SK-N-SH (cell line): Measurements from ENCODE around the gene VMA21.

Source experiments
- CHD2 ChIP-seq: fragments of 150-350 bp; IDR thresholded peaks from 2 replicates; pipeline ENCODE4 v1.6.1; 2018; ENCODE audit warnings: low read length; ENCODE audit not compliant: partially characterized antibody
- CTCF ChIP-seq: fragments of 200-600 bp; sonication (generic); IDR thresholded peaks from 2 replicates; pipeline ENCODE4 v1.6.1; 2017; ENCODE audit warnings: antibody characterized with exemption, mild to moderate bottlenecking, moderate library complexity
- EP300 ChIP-seq, 2 experiments: IDR thresholded peaks; 2 replicates each; pipeline versions ENCODE4 v1.4.0 to v1.6.1; 2012; ENCODE audit warnings: borderline replicate concordance in 1 of 2, low read depth in 1 of 2, low read length in 1 of 2
- GABPA ChIP-seq: IDR thresholded peaks from 2 replicates; pipeline ENCODE4 v1.4.0; 2012; ENCODE audit warnings: low read depth, mild to moderate bottlenecking
- MAX ChIP-seq: IDR thresholded peaks from 2 replicates; pipeline ENCODE4 v1.4.0; 2012; ENCODE audit warnings: low read depth
- PBX3 ChIP-seq: IDR thresholded peaks from 2 replicates; pipeline ENCODE4; 2012
- POLR2AphosphoS5 ChIP-seq: IDR thresholded peaks from 2 replicates; pipeline ENCODE4 v1.6.1; 2012; ENCODE audit warnings: low read depth, low read length
- RAD21 ChIP-seq: IDR thresholded peaks from 2 replicates; pipeline ENCODE4 v1.6.1; 2012; ENCODE audit warnings: mild to moderate bottlenecking, low read length
- REST ChIP-seq: IDR thresholded peaks from 2 replicates; pipeline ENCODE4 v1.6.1; 2012; ENCODE audit warnings: mild to moderate bottlenecking, low read depth, low read length, moderate library complexity
- SMC3 ChIP-seq: IDR thresholded peaks from 2 replicates; pipeline ENCODE4 v1.6.1; 2012; ENCODE audit warnings: low read depth, low read length, improper control_type of control experiment
- TAF1 ChIP-seq: IDR thresholded peaks from 2 replicates; pipeline ENCODE4 v1.6.1; 2012; ENCODE audit warnings: low read depth, mild to moderate bottlenecking, low read length, moderate library complexity, borderline replicate concordance
- TCF12 ChIP-seq: IDR thresholded peaks from 2 replicates; pipeline ENCODE4 v1.4.0; 2012
- TEAD4 ChIP-seq: IDR thresholded peaks from 2 replicates; pipeline ENCODE4 v1.4.0; 2012; ENCODE audit warnings: mild to moderate bottlenecking, borderline replicate concordance; ENCODE audit not compliant: insufficient read depth
- USF2 ChIP-seq: fragments of 150-350 bp; IDR thresholded peaks from 2 replicates; pipeline ENCODE4 v1.6.1; 2017; ENCODE audit warnings: antibody characterized with exemption, low read length, low read depth, borderline replicate concordance

GRCh38 chrX:151363316-151363715 is 33.7 kb upstream of the VMA21 start:
- TF ChIP-seq USF2 (no peak), GABPA (no peak), TEAD4 (no peak), CHD2 (no peak), CTCF (no peak), EP300 (IDR thresholded peaks at IDR 0.05; ENCODE audit: borderline replicate concordance in 1 of 2, low read depth in 1 of 2, low read length in 1 of 2) (no peak), MAX (no peak), PBX3 (no peak), RAD21 (no peak), REST (no peak), TAF1 (no peak), SMC3 (no peak), POLR2AphosphoS5 (no peak), TCF12 (no peak)
